Epithelial cell of proximal tubule (primary cell): ENCODE data around the gene SPP1. TPM values are rescaled to one million over a fixed set of nuclear protein-coding genes. Genes with fewer than 3 reads are reported as not detected.

Experiments
- DNase-seq: peaks from one replicate; pipeline ENCODE4 v3.0.0-alpha.2; 2011; ENCODE audit warnings: low read depth
- H3K4me3 ChIP-seq: 2 replicates; pipeline ENCODE4 v1.5.1; 2011; ENCODE audit warnings: low read depth, mild to moderate bottlenecking, low read length
- total RNA-seq: library from RNA; depleted of rRNA; stranded (reverse); fragments of >200 nt; gene quantifications from 2 replicates; pipeline ENCODE4 v1.2.3, GENCODE V29; 2015
- TF ChIP-seq, protein P1 (sequence below): conservative IDR thresholded peaks from 2 replicates; pipeline ENCODE4 v1.5.1; 2012; ENCODE audit warnings: low read depth, mild to moderate bottlenecking, low read length

SPP1 gene
- total RNA-seq, 1 donor from 2014 or later: 694 TPM

DNA sequence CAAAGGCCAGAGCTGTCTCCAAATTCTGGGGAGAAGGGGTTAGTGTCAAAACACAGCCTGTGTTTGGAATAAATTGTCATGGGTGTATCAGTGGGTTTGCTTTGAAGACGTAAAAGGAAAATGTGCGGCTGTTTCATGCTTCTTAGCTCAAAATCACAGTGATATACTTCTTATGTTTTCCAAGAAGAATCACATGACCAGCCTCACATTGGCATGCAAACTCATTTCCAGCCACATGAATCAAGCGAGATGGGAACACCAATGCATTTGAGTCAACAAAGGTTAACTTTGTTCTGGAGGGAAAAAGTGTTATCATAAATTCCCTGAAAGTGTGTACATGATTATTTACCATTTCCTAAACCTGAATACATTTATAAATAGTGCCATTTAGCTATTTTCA is 19.0 kb upstream of the SPP1 start:
- TF ChIP-seq, protein P1, sequence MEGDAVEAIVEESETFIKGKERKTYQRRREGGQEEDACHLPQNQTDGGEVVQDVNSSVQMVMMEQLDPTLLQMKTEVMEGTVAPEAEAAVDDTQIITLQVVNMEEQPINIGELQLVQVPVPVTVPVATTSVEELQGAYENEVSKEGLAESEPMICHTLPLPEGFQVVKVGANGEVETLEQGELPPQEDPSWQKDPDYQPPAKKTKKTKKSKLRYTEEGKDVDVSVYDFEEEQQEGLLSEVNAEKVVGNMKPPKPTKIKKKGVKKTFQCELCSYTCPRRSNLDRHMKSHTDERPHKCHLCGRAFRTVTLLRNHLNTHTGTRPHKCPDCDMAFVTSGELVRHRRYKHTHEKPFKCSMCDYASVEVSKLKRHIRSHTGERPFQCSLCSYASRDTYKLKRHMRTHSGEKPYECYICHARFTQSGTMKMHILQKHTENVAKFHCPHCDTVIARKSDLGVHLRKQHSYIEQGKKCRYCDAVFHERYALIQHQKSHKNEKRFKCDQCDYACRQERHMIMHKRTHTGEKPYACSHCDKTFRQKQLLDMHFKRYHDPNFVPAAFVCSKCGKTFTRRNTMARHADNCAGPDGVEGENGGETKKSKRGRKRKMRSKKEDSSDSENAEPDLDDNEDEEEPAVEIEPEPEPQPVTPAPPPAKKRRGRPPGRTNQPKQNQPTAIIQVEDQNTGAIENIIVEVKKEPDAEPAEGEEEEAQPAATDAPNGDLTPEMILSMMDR: no peak
- H3K4me3 ChIP-seq: no peak overlapping the region
- no peak for DNase-seq

DNA sequence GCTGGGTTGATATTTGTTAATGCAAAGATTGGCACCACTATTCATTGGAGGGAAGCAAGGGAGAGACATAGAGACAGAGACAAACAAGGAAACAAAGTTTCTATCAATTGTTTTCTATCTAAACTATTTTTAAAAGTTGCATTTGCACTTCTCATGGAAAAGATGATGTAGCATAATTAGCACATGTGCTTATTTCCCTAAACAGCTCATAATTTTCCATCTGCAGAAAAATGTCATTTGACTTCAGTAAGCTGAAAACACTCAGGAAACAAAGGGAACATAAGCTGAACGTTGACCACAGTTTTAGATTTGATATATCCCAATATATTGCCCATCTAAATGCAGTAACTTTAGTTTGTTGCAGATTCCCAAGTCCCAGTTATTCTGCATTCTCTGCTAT is 18.5 kb upstream of the SPP1 start:
- H3K4me3 ChIP-seq: no peak overlapping the region
- TF ChIP-seq, protein P1: no peak
- DNase-seq: no peak

DNA sequence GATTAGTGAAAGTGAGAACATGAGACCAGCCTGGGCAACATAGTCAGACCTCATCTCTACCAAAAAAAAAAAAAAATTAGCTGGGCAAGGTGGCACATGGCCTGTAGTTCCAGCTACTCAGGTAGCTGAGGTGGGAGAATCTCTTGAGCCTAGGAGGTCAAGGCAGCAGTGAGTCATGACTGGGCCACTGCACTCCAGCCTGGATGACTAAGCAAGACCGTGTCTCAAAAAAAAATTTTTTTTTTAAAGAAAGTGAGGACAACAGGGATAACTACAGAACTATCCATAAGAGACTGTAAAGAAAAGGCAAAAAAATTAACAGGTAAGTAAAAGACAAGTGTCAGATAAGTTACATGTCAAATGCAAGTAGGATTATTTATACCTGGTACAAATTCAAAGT is 13.5 kb upstream of the SPP1 start:
- TF ChIP-seq, protein P1: no peak
- DNase-seq: no peak
- H3K4me3 ChIP-seq: no peak overlapping the region

DNA sequence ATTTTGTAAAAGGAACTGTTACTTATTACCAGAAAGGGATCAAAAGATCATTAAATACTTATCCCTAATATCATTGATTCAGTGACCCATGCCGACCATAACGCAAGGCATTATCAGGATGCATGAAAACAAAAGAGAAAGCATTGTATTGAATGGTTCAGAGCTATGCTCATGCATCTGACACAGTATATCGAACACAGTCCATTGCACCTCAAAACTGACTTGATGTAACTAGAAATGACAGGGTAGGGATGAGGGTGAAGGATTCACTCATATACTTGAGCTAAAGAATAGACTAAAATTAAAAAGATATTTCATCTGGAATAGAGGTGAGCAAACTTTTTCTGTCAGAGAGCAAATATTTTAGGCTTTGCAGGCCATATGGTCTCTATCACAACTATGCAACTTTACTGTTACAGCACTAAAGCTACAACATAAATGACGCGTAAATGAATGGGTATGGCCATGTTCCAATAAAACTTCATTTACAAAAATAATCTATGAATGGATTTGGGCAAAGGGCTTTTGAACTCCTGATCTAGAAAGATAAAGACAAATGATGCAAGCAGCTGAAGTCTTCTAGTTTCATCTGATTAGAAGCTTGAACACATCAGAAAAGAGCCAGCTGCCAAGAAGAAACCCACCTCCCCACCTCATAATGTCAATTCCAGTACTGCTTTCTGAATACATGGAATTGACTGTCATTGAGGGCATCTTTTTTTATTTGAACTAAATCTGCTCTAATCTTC is 12.9 kb upstream of the SPP1 start:
- no peak for DNase-seq
- no peak overlapping the region for H3K4me3 ChIP-seq
- TF ChIP-seq, protein P1: no peak

DNA sequence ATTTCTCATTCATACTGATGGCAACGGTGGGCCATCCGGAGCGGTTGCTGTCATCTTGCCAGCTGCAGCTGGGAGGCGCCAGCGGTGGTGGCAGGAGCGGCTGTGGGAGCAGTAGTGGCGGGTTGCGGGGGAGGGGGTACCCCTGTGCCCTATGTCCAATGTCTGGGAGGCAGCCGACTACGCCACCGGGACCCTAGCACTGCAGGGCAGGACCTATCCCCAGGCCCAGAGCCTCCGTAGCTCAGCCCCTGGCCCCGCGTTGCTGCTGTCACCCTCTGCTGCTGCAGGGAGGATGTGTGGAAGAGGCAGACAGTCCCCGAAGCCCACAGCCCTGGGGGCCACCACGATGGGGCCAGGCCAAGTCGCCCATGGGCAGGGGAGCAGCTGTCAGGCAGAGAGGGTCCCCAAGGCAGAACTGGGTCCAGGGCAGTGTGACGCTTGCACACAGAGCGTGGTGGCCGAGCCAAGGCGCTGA is 10.0 kb upstream of the SPP1 start:
- DNase-seq: no peak
- H3K4me3 ChIP-seq: no peak overlapping the region
- TF ChIP-seq, protein P1: no peak

DNA sequence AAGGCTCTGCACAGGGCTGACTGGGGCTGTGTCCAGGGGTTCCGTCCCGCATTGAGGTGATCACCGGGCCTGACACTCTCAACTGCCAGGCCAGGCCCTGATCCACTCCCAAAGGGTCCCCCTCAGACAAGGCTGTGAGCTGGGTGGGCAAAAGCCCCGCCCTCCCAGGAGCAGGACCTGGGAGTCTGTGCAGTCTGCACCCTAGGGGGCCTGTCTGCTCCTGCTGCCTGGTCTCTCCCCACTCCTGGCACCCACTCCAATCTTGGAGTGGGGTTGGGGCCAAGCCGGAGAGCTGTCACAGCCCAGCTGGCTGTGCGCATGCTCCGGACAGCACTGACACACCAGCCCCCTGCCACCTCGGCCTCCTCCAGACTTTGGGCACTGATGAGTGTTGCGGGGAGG is 9.4 kb upstream of the SPP1 start:
- no peak for DNase-seq
- TF ChIP-seq, protein P1: no peak
- H3K4me3 ChIP-seq: no peak overlapping the region

DNA sequence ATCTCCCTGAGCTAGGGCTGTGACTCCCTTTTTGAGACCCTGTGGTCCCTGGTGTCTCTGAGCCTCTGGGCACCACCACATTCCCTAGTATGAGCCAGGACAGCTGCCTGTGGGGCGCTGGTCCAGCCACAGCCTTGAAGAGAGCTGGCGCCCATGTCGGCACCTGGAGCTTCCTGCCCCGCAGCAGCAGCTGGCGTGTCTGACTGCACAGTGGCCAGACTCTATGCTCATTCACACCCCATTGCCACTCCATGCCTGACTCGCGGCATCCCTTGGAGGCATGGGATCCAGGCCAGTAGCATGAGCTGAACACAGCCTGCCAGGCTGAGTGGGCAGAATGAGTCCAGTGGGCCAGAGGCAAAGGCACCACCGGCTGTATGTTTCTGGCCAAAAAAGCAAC is 8.3 kb upstream of the SPP1 start:
- no peak for DNase-seq
- TF ChIP-seq, protein P1: no peak
- no peak overlapping the region for H3K4me3 ChIP-seq
